GM18526 (cell line): Measurements from ENCODE around the gene PLOD1.

Experiments used
- POLR2A ChIP-seq: IDR thresholded peaks from 3 replicates; pipeline ENCODE4 v1.6.1; 2011; ENCODE audit not compliant: insufficient read length; ENCODE audit errors: extremely low read depth

The PLOD1 gene

GRCh38 chr1:11984121-11984520 is 49.6 kb downstream of the PLOD1 start:
- no peak for TF ChIP-seq POLR2A

DNA sequence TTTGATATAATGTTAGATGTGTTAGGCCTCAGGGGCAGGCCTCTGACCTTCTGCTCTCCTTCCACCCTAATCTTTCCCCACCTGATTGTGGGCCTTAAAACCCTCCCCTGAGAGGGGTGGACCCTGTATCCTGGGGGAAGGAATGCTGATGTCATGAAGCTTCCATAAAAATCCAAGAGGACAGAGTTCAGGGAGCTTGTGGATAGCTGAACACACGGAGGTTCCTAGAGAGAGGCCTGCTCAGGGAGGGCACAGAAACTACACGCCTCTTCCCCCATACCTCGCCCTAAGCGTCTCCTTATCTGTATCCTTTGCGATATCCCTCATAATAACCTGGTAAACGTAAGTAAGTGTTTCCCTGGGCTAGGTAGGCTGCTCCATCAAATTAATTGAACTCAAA is 50.1 kb downstream of the PLOD1 start:
- TF ChIP-seq POLR2A = no peak

- TF ChIP-seq POLR2A = no peak
Measured at GRCh38 chr1:11985171-11985570, 50.7 kb downstream of the PLOD1 start.

GRCh38 chr1:11985851-11986250 is 51.3 kb downstream of the PLOD1 start:
- TF ChIP-seq POLR2A = no peak

DNA sequence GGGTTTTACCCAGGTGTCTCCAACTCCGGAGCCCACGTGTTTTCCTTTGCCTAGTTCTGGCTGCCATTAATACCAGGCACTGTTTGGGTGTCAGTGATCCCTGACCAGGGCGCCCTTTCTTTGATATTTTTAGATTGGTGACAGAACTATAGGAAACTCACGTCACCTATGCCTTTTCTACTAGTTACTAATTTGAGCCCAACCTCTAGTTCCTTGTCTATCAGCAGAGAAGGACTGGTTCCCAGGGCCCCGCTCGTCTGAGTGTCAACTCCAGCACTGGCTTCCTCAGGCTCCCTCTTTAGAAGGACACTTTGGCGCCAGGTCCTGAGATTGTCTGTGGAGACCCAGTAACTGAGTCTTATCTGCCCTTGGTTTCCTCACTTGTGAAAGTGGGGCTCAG is 55.2 kb downstream of the PLOD1 start:
- TF ChIP-seq POLR2A = no peak

- no peak for TF ChIP-seq POLR2A
Measured at GRCh38 chr1:11990303-11991032, 56.0 kb downstream of the PLOD1 start.

GRCh38 chr1:11991969-11992676 is 57.6 kb downstream of the PLOD1 start:
- TF ChIP-seq POLR2A = no peak

DNA sequence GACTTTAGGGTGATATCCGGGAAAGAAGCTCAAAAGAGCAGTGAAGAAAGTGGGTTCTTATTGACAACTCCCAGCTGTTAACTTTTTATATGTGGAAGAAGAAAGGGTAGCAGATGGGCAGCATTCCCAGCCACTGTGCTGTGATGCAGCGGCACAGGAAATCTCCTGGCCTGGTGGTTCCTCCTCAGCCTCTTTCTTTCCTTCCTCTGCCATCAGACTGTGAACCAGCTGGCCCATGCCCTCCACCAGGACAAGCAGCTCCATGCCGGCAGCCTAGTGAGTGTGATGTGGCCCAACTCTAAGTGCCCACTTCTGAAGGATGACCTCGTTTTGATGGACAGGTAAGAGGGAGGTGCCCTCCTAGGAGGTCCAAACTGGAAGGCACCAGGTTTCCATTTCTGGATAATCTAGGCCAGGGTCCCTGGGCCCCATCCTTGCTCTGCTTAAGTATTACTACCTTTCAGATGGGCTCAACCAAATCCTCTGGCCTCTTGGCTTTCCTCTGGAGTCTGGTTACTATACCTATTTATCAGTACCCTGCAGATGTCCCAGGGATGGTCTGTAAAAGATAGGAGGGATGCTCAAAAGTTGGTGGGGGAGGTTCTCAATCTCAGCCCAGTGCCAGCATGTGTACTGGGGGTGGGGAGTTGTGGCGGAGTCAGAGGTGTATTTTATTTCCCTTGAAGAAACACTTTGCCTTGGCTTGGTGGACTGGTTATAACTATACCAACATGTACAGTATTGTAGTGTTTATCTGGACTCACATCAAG is 62.7 kb downstream of the PLOD1 start:
- TF ChIP-seq POLR2A = no peak

DNA sequence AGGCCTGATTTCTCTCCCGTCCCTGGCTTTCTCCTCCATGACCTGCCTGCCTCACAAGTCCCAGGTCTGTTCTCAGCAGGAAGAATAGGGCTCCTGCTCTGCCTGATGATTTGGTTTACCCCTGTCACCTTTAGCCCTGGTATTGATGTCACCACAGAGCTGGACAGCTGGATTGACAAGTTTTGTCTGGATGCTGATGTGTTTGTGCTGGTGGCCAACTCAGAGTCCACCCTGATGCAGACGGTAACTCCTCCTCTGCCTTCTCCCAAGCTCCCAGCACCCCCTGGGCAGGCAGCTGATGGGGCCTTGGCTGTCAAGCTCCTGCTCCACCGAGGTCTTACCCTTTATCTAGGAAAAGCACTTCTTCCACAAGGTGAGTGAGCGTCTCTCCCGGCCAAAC is 64.1 kb downstream of the PLOD1 start:
- no peak for TF ChIP-seq POLR2A

DNA sequence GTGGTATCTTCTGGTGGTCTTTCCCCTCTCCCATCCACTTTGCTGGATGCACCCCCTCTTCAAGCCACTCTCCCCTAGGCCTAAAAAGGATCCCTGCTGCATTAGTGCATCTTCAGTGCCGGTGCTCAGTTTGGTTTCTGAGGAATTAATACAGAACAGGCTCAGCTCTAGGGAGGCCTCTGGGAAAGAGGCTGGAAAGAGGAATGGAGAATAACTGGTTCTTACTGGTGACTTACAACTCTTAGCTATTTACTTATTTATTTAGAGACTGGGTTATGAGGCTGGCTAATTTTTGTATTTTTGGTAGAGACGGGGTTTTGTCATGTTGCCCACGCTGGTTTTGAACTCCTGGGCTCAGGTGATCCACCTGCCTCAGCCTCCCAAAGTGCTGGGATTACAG is 64.7 kb downstream of the PLOD1 start:
- TF ChIP-seq POLR2A = no peak

DNA sequence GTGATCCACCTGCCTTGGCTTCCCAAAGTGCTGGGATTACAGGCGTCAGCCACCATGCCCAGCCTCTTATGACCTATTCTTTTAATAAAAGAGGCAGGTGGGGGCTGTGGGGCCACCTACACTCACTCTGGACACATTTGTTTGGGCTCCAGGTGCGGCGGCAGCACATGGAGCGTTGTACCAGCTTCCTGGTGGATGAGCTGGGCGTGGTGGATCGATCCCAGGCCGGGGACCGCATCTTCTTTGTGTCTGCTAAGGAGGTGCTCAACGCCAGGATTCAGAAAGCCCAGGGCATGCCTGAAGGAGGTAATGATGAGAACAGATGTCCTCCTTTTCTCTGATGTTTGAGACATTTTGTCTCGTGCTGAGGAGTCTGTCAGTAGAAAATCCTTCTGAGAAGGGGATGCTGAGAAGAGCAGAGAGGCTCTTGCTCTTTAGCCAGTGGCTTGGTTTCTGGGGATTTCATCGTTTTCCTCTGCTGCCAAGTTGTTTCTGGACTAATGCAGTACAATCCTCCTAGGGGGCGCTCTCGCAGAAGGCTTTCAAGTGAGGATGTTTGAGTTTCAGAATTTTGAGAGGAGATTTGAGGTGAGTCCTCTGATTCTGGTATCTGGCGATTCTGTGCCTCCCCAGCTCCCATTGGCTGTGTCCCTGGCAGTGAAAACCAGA is 66.9 kb downstream of the PLOD1 start:
- TF ChIP-seq POLR2A = no peak

DNA sequence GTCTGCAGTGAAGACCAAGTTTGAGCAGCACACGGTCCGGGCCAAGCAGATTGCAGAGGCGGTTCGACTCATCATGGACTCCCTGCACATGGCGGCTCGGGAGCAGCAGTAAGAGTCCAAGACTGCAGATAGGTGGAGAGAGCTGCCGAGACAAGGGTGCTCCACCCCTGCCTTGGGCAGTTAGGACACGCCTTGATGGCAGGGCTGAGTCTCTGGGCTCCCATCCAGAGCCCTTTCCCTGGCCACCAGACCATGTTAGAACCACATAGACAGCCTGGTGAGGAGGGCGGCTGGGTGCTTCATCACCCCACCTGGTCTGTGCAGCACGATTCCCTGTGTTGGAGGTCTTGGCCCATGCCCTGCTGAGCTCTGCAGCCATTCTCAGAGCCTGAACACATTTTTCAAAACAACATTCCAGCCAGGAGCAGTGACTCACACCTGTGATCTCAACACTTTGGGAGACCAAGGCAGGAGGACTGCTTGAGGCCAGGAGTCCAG is 67.5 kb downstream of the PLOD1 start:
- TF ChIP-seq POLR2A = no peak

DNA sequence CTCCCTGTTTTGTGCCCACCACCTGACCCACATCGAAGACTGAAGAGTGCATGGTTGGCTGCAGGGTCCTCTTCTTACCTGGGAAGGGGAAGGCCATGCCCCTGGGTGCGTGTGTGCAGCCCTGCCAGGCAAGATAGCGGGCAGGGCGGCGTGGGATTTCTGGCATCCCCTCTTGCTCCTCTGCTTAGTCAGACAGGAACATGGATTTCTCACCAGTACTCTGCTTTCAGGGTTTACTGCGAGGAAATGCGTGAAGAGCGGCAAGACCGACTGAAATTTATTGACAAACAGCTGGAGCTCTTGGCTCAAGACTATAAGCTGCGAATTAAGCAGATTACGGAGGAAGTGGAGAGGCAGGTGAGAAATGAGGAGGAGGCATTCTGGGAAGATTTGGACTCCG is 69.2 kb downstream of the PLOD1 start:
- TF ChIP-seq POLR2A = no peak

GRCh38 chr1:12005488-12006166 is 71.1 kb downstream of the PLOD1 start:
- no peak for TF ChIP-seq POLR2A
